Neuronal stem cell (in vitro differentiated cells): ENCODE results near the gene GLMN.

Source experiments
- DNase-seq: peaks from one replicate; pipeline ENCODE4 v3.0.0-alpha.2; 2013; ENCODE audit warnings: low spot score
- H2AFZ ChIP-seq: one replicate; pipeline ENCODE4 v1.6.1; 2013; ENCODE audit warnings: mild to moderate bottlenecking, low read length, inconsistent platforms
- H2AK5ac ChIP-seq: 2 replicates; pipeline ENCODE4 v1.6.1; 2013; ENCODE audit warnings: low read depth, mild to moderate bottlenecking, inconsistent platforms, low read length, moderate library complexity, mixed read lengths
- H2BK120ac ChIP-seq: 2 replicates; pipeline ENCODE4 v1.6.1; 2013; ENCODE audit warnings: low read depth, mild to moderate bottlenecking, inconsistent platforms, low read length, moderate library complexity, mixed read lengths
- H2BK12ac ChIP-seq: one replicate; pipeline ENCODE4 v1.6.1; 2013; ENCODE audit warnings: low read length, inconsistent platforms
- H2BK15ac ChIP-seq: 2 replicates; pipeline ENCODE4 v1.6.1; 2013; ENCODE audit warnings: mild to moderate bottlenecking, low read length, inconsistent platforms, mixed read lengths
- H2BK5ac ChIP-seq: one replicate; pipeline ENCODE4 v1.6.1; 2013; ENCODE audit warnings: inconsistent platforms, mild to moderate bottlenecking, low read length, moderate library complexity
- H3K14ac ChIP-seq: one replicate; pipeline ENCODE4 v1.6.1; 2013; ENCODE audit warnings: low read length, inconsistent platforms
- H3K18ac ChIP-seq: 2 replicates; pipeline ENCODE4 v1.6.1; 2013; ENCODE audit warnings: low read length, inconsistent platforms
- H3K23ac ChIP-seq: 2 replicates; pipeline ENCODE4 v1.6.1; 2013; ENCODE audit warnings: low read depth, mild to moderate bottlenecking, mixed read lengths, low read length, inconsistent platforms; ENCODE audit not compliant: poor library complexity
- H3K27ac ChIP-seq: replicated peaks from 3 replicates; pipeline ENCODE4 v1.5.1; 2013; ENCODE audit warnings: low read length, inconsistent platforms
- H3K27me3 ChIP-seq, 3 experiments: 2 replicates each; pipeline ENCODE4 v1.6.1; 2013; ENCODE audit warnings: low read length in 3 of 3, mild to moderate bottlenecking in 2 of 3, inconsistent platforms in 1 of 3, low read depth in 1 of 3, mixed read lengths in 1 of 3, moderate library complexity in 1 of 3; ENCODE audit not compliant: control insufficient read depth in 3 of 3, insufficient read depth in 3 of 3
- H3K36me3 ChIP-seq, 2 donors: replicated peaks in 1 of 2; 2 replicates each; pipeline ENCODE4 v1.6.1; 2013; ENCODE audit warnings: low read length in 2 of 2; ENCODE audit not compliant: control insufficient read depth in 2 of 2, insufficient read depth in 2 of 2
- H3K4ac ChIP-seq: 2 replicates; pipeline ENCODE4 v1.6.1; 2013; ENCODE audit warnings: inconsistent platforms, mild to moderate bottlenecking, low read length, moderate library complexity
- H3K4me1 ChIP-seq, 2 donors: 1 replicate in 1 of 2; 2 replicates in 1 of 2; pipeline ENCODE4 v1.6.1; 2013; ENCODE audit warnings: low read length in 2 of 2, low read depth in 1 of 2; ENCODE audit not compliant: control insufficient read depth in 2 of 2, insufficient read depth in 1 of 2
- H3K4me2 ChIP-seq: one replicate; pipeline ENCODE4 v1.6.1; 2013; ENCODE audit warnings: mild to moderate bottlenecking, low read length, inconsistent platforms; ENCODE audit not compliant: insufficient read depth, poor library complexity, severe bottlenecking
- H3K4me3 ChIP-seq, 2 donors: 2 replicates each; pipeline ENCODE4 v1.5.1; 2013; ENCODE audit warnings: low read length in 2 of 2, mild to moderate bottlenecking in 2 of 2, inconsistent platforms in 1 of 2, moderate library complexity in 1 of 2
- H3K79me1 ChIP-seq: one replicate; pipeline ENCODE4 v1.6.1; 2013; ENCODE audit warnings: low read depth, mild to moderate bottlenecking, inconsistent platforms, low read length, moderate library complexity
- H3K9ac ChIP-seq: one replicate; pipeline ENCODE4 v1.6.1; 2013; ENCODE audit warnings: mild to moderate bottlenecking, low read depth, low read length, inconsistent platforms; ENCODE audit not compliant: poor library complexity
- H3K9me3 ChIP-seq, 2 donors: replicated peaks in 1 of 2; 2 replicates each; pipeline versions ENCODE3 to v1.6.1; 2013; ENCODE audit warnings: low read length in 2 of 2, mild to moderate bottlenecking in 2 of 2, inconsistent platforms in 1 of 2, low read depth in 1 of 2, mixed read lengths in 1 of 2, moderate library complexity in 1 of 2; ENCODE audit not compliant: control insufficient read depth in 2 of 2, insufficient read depth in 1 of 2
- H4K8ac ChIP-seq: one replicate; pipeline ENCODE4 v1.6.1; 2013; ENCODE audit warnings: low read depth, mild to moderate bottlenecking, inconsistent platforms, low read length, moderate library complexity
- H4K91ac ChIP-seq: one replicate; pipeline ENCODE4 v1.6.1; 2013; ENCODE audit warnings: low read length, low read depth, mild to moderate bottlenecking, inconsistent platforms; ENCODE audit not compliant: poor library complexity
- WGBS, 2 donors: extraction: QIAGEN DNeasy Blood & Tissue Kit; methylation state at CpG; one replicate each; pipeline ENCODE4 v1.1.7; 2013; ENCODE audit warnings: missing lambda C conversion rate in 2 of 2, mixed read lengths in 1 of 2; ENCODE audit not compliant: insufficient read length in 2 of 2, insufficient replicate concordance in 1 of 2; ENCODE audit errors: extremely low coverage in 2 of 2; 5-methylcytosine and 5-hydroxymethylcytosine counted together

The GLMN gene

GRCh38 chr1:92342401-92342800 is 43.6 kb upstream of the GLMN start:
- Histone ChIP-seq H2BK15ac (no peak overlapping the region), H2AFZ (no peak overlapping the region), H3K23ac (no peak overlapping the region), H3K36me3 (peaks cover 2 to 61% of the 10 kb centered on the region in 2 donors), H3K9me3 (no peaks in the 10 kb centered on the region), H3K9ac (no peak overlapping the region), H4K8ac (no peak overlapping the region), H3K4ac (no peak overlapping the region), H3K4me1 (no peaks in the 10 kb centered on the region), H3K4me3 (no peak overlapping the region), H3K14ac (no peak overlapping the region), H3K4me2 (no peak overlapping the region), H3K27ac (no peak overlapping the region), H3K18ac (no peak overlapping the region), H2BK120ac (no peak overlapping the region), H2BK12ac (no peak overlapping the region), H2BK5ac (no peak overlapping the region), H3K27me3 (no peaks in the 10 kb centered on the region), H2AK5ac (no peak overlapping the region), H4K91ac (no peak overlapping the region), H3K79me1 (peaks cover 1% of the 10 kb centered on the region)
- no peak for DNase-seq
- no CpG with 5 or more reads among the region's 1 CpG for WGBS, 2 donors

- Histone ChIP-seq H3K4me3 (no peak overlapping the region), H3K79me1 (peaks cover 1% of the 10 kb centered on the region), H3K4me2 (no peak overlapping the region), H3K23ac (no peak overlapping the region), H2BK15ac (no peak overlapping the region), H2BK120ac (no peak overlapping the region), H3K4me1 (no peaks in the 10 kb centered on the region), H3K14ac (no peak overlapping the region), H3K18ac (no peak overlapping the region), H3K27me3 (no peaks in the 10 kb centered on the region), H2AFZ (no peak overlapping the region), H3K36me3 (peaks cover 0 to 66% of the 10 kb centered on the region in 2 donors), H3K9ac (no peak overlapping the region), H2AK5ac (no peak overlapping the region), H4K8ac (no peak overlapping the region), H2BK5ac (no peak overlapping the region), H2BK12ac (no peak overlapping the region), H4K91ac (no peak overlapping the region), H3K9me3 (no peaks in the 10 kb centered on the region), H3K4ac (no peak overlapping the region), H3K27ac (no peak overlapping the region)
- DNase-seq, result no peak
- WGBS, 2 donors, result no CpG with 5 or more reads among the region's 1 CpG
Observed at GRCh38 chr1:92340154-92340553, 41.4 kb upstream of the GLMN start.

GRCh38 chr1:92333668-92334067 is 34.9 kb upstream of the GLMN start:
- H3K36me3 ChIP-seq, result peaks cover 9 to 74% of the 10 kb centered on the region in 2 donors
- H3K14ac ChIP-seq, result no peak overlapping the region
- no peak overlapping the region for H2BK12ac ChIP-seq
- no peak overlapping the region for H4K8ac ChIP-seq
- H2AFZ ChIP-seq, result no peak overlapping the region
- H3K9me3 ChIP-seq, result peaks cover 2 to 10% of the 10 kb centered on the region in 2 donors
- no peak overlapping the region for H2BK5ac ChIP-seq
- H3K79me1 ChIP-seq, result no peaks in the 10 kb centered on the region
- H3K4me1 ChIP-seq, result no peaks in the 10 kb centered on the region
- H3K9ac ChIP-seq, result no peak overlapping the region
- no peak for DNase-seq
- no CpG with 5 or more reads among the region's 3 CpGs for WGBS, 2 donors
- no peak overlapping the region for H3K18ac ChIP-seq
- no peak overlapping the region for H2BK15ac ChIP-seq
- H3K27ac ChIP-seq, result no peak overlapping the region
- no peak overlapping the region for H4K91ac ChIP-seq
- H3K4me3 ChIP-seq, result no peak overlapping the region
- no peak overlapping the region for H2AK5ac ChIP-seq
- H3K4ac ChIP-seq, result no peak overlapping the region
- no peak overlapping the region for H3K4me2 ChIP-seq
- H3K27me3 ChIP-seq, result no peaks in the 10 kb centered on the region
- no peak overlapping the region for H2BK120ac ChIP-seq
- H3K23ac ChIP-seq, result no peak overlapping the region

- DNase-seq, result no peak
- no peaks in the 10 kb centered on the region for H3K79me1 ChIP-seq
- no peak overlapping the region for H3K14ac ChIP-seq
- H2BK15ac ChIP-seq, result no peak overlapping the region
- no peak overlapping the region for H3K4ac ChIP-seq
- no peak overlapping the region for H3K23ac ChIP-seq
- H3K4me2 ChIP-seq, result no peak overlapping the region
- H3K27me3 ChIP-seq, result no peaks in the 10 kb centered on the region
- no peak overlapping the region for H4K91ac ChIP-seq
- H2BK12ac ChIP-seq, result no peak overlapping the region
- no peak overlapping the region for H4K8ac ChIP-seq
- no peak overlapping the region for H3K4me3 ChIP-seq
- peaks cover 6 to 34% of the 10 kb centered on the region in 2 donors for H3K9me3 ChIP-seq
- no peak overlapping the region for H2BK5ac ChIP-seq
- no peak overlapping the region for H2BK120ac ChIP-seq
- H3K27ac ChIP-seq, result no peak overlapping the region
- peaks cover 13 to 61% of the 10 kb centered on the region in 2 donors for H3K36me3 ChIP-seq
- no peak overlapping the region for H2AFZ ChIP-seq
- no peak overlapping the region for H3K18ac ChIP-seq
- WGBS, 2 donors, result no CpG with 5 or more reads among the region's 6 CpGs
- no peak overlapping the region for H3K9ac ChIP-seq
- H3K4me1 ChIP-seq, result no peaks in the 10 kb centered on the region
- H2AK5ac ChIP-seq, result no peak overlapping the region
Observed at GRCh38 chr1:92329347-92330129, 30.8 kb upstream of the GLMN start.
